H9 (cell line): ENCODE data around the gene SLC17A1. TPM values are rescaled to one million over a fixed set of nuclear protein-coding genes. Genes with fewer than 3 reads are reported as not detected.

Source experiments
- DNase-seq: peaks from one replicate; pipeline ENCODE4 v3.0.0-alpha.2; 2017
- H2AFZ ChIP-seq: one replicate; pipeline ENCODE4 v1.6.1; 2013; ENCODE audit warnings: mild to moderate bottlenecking, low read length, control low read depth, moderate library complexity
- H2AK5ac ChIP-seq: 2 replicates; pipeline ENCODE4 v1.6.1; 2013; ENCODE audit warnings: low read length, control low read depth, mixed read lengths; ENCODE audit not compliant: insufficient read length
- H2BK120ac ChIP-seq: one replicate; pipeline ENCODE4 v1.6.1; 2013; ENCODE audit warnings: low read depth, mild to moderate bottlenecking, low read length, control low read depth, inconsistent platforms; ENCODE audit not compliant: poor library complexity, severe bottlenecking
- H2BK12ac ChIP-seq: 2 replicates; pipeline ENCODE4 v1.6.1; 2013; ENCODE audit warnings: low read length, control low read depth, mixed read lengths, low read depth; ENCODE audit not compliant: insufficient read length
- H2BK15ac ChIP-seq: 2 replicates; pipeline ENCODE4 v1.6.1; 2013; ENCODE audit warnings: low read depth, low read length, control low read depth
- H2BK20ac ChIP-seq: one replicate; pipeline ENCODE4 v1.6.1; 2013; ENCODE audit warnings: low read depth, mild to moderate bottlenecking, low read length, control low read depth, inconsistent platforms; ENCODE audit not compliant: poor library complexity, severe bottlenecking
- H2BK5ac ChIP-seq: 2 replicates; pipeline ENCODE4 v1.6.1; 2013; ENCODE audit warnings: low read length, control low read depth, mixed read lengths; ENCODE audit not compliant: insufficient read length
- H3K14ac ChIP-seq: 2 replicates; pipeline ENCODE4 v1.6.1; 2013; ENCODE audit warnings: low read length, control low read depth; ENCODE audit not compliant: insufficient read depth
- H3K18ac ChIP-seq: 2 replicates; pipeline ENCODE4 v1.6.1; 2013; ENCODE audit warnings: low read depth, mild to moderate bottlenecking, mixed read lengths, low read length, control low read depth; ENCODE audit not compliant: insufficient read length
- H3K23ac ChIP-seq: 2 replicates; pipeline ENCODE4 v1.6.1; 2013; ENCODE audit warnings: low read length, control low read depth, mixed read lengths, low read depth; ENCODE audit not compliant: insufficient read length
- H3K23me2 ChIP-seq: 2 replicates; pipeline ENCODE4 v1.6.1; 2013; ENCODE audit warnings: low read depth, mild to moderate bottlenecking, mixed read lengths, low read length, control low read depth; ENCODE audit not compliant: insufficient read length, poor library complexity, severe bottlenecking
- H3K27ac ChIP-seq: 2 replicates; pipeline ENCODE4 v1.5.1; 2013; ENCODE audit warnings: low read length, control low read depth, mixed read lengths, low read depth; ENCODE audit not compliant: insufficient read length
- H3K27me3 ChIP-seq: 2 replicates; pipeline ENCODE4 v1.6.1; 2013; ENCODE audit warnings: low read length, control low read depth, inconsistent platforms; ENCODE audit not compliant: insufficient read depth
- H3K4ac ChIP-seq: 2 replicates; pipeline ENCODE4 v1.6.1; 2013; ENCODE audit warnings: low read depth, mild to moderate bottlenecking, control low read depth, inconsistent platforms, low read length, moderate library complexity
- H3K4me1 ChIP-seq: 2 replicates; pipeline ENCODE4 v1.6.1; 2013; ENCODE audit warnings: low read length, control low read depth, inconsistent platforms; ENCODE audit not compliant: insufficient read depth
- H3K4me2 ChIP-seq: 2 replicates; pipeline ENCODE4 v1.6.1; 2013; ENCODE audit warnings: low read length, control low read depth, mixed read lengths; ENCODE audit not compliant: insufficient read length, insufficient read depth
- H3K56ac ChIP-seq: 2 replicates; pipeline ENCODE4 v1.6.1; 2013; ENCODE audit warnings: low read depth, mild to moderate bottlenecking, mixed read lengths, low read length, control low read depth; ENCODE audit not compliant: insufficient read length
- H3K79me1 ChIP-seq: 2 replicates; pipeline ENCODE4 v1.6.1; 2013; ENCODE audit warnings: low read depth, mild to moderate bottlenecking, moderate library complexity, low read length, control low read depth, inconsistent platforms; ENCODE audit not compliant: insufficient read depth, poor library complexity, severe bottlenecking
- H3K79me2 ChIP-seq: 2 replicates; pipeline ENCODE4 v1.6.1; 2013; ENCODE audit warnings: low read length, control low read depth, inconsistent platforms; ENCODE audit not compliant: insufficient read depth
- H3K9ac ChIP-seq: 2 replicates; pipeline ENCODE4 v1.6.1; 2013; ENCODE audit warnings: low read length, control low read depth, mixed read lengths; ENCODE audit not compliant: insufficient read length; ENCODE audit errors: extremely low read depth
- H3K9me3 ChIP-seq: one replicate; pipeline ENCODE4 v1.6.1; 2013; ENCODE audit warnings: low read depth, low read length, inconsistent platforms; ENCODE audit not compliant: control insufficient read depth
- H3T11ph ChIP-seq: one replicate; pipeline ENCODE4 v1.6.1; 2013; ENCODE audit warnings: mild to moderate bottlenecking, low read length, control low read depth, inconsistent platforms
- H4K20me1 ChIP-seq: one replicate; pipeline ENCODE4 v1.6.1; 2013; ENCODE audit not compliant: control insufficient read depth, insufficient read length, insufficient read depth
- H4K5ac ChIP-seq: 2 replicates; pipeline ENCODE4 v1.6.1; 2013; ENCODE audit warnings: low read depth, mild to moderate bottlenecking, mixed read lengths, low read length, control low read depth; ENCODE audit not compliant: insufficient read length
- H4K8ac ChIP-seq: replicated peaks from 2 replicates; pipeline ENCODE4 v1.6.1; 2013; ENCODE audit warnings: low read length, control low read depth, mixed read lengths, low read depth; ENCODE audit not compliant: insufficient read length
- H4K91ac ChIP-seq: 2 replicates; pipeline ENCODE4 v1.6.1; 2013; ENCODE audit warnings: low read depth, mild to moderate bottlenecking, moderate library complexity, mixed read lengths, low read length, control low read depth; ENCODE audit not compliant: insufficient read length
- H3K27ac Mint-ChIP-seq, 3 experiments: 2 replicates in 2 of 3; 3 replicates in 1 of 3; pipeline ENCODE4 v1.8.0; 2020 to 2021; ENCODE audit warnings: mixed read lengths in 3 of 3, mild to moderate bottlenecking in 1 of 3, moderate library complexity in 1 of 3
- H3K27me3 Mint-ChIP-seq: 2 replicates; pipeline ENCODE4 v1.8.0; 2021; ENCODE audit warnings: low read depth, mild to moderate bottlenecking, moderate library complexity, mixed read lengths
- H3K36me3 Mint-ChIP-seq, 3 experiments: 2 replicates in 2 of 3; 3 replicates in 1 of 3; pipeline ENCODE4 v1.8.0; 2020 to 2021; ENCODE audit warnings: low read depth in 3 of 3, mixed read lengths in 3 of 3; ENCODE audit not compliant: insufficient read depth in 1 of 3
- H3K4me1 Mint-ChIP-seq, 2 experiments: 2 replicates each; pipeline ENCODE4 v1.8.0; 2020; ENCODE audit warnings: mixed read lengths in 2 of 2
- H3K4me3 Mint-ChIP-seq, 2 experiments: 2 replicates in 1 of 2; 3 replicates in 1 of 2; pipeline ENCODE4 v1.8.0; 2020 to 2021; ENCODE audit warnings: mild to moderate bottlenecking in 2 of 2, mixed read lengths in 2 of 2, moderate library complexity in 1 of 2
- H3K9me3 Mint-ChIP-seq, 2 experiments: 2 replicates in 1 of 2; 3 replicates in 1 of 2; pipeline ENCODE4 v1.8.0; 2020; ENCODE audit warnings: mild to moderate bottlenecking in 2 of 2, mixed read lengths in 2 of 2, moderate library complexity in 1 of 2
- CTCF ChIP-seq: fragments of 200-600 bp; sonication (generic); conservative IDR thresholded peaks from 3 replicates; pipeline ENCODE4 v1.8.0; 2021; ENCODE audit warnings: antibody characterized with exemption, mild to moderate bottlenecking
- WGBS: extraction: QIAGEN DNeasy Blood & Tissue Kit; methylation state at CpG from one replicate; pipeline ENCODE4 v1.1.7; 2013; ENCODE audit warnings: missing lambda C conversion rate, low lambda C conversion rate, mixed read lengths; ENCODE audit not compliant: insufficient read length; ENCODE audit errors: extremely low coverage; 5-methylcytosine and 5-hydroxymethylcytosine counted together
- total RNA-seq: library from RNA; stranded (reverse); gene quantifications from 2 replicates; pipeline ENCODE4 v1.2.1, GENCODE V29; 2021

The SLC17A1 gene
- total RNA-seq, 1 experiment from 2014 or later = not detected

- TF ChIP-seq CTCF = no peak
- Histone ChIP-seq H2BK120ac (no peak overlapping the region), H3K79me2 (no peaks in the 10 kb centered on the region), H3K4ac (no peak overlapping the region), H2AK5ac (no peak overlapping the region), H3K23ac (no peak overlapping the region), H2BK15ac (no peak overlapping the region), H2BK5ac (no peak overlapping the region), H4K8ac (no peak overlapping the region), H3K4me2 (no peak overlapping the region), H3K56ac (no peak overlapping the region), H2AFZ (no peak overlapping the region), H3T11ph (no peak overlapping the region), H3K27me3 (no peaks in the 10 kb centered on the region), H3K79me1 (no peaks in the 10 kb centered on the region), H3K9ac (no peak overlapping the region), H4K91ac (no peak overlapping the region), H3K18ac (no peak overlapping the region), H2BK12ac (no peak overlapping the region), H4K20me1 (no peaks in the 10 kb centered on the region), H3K23me2 (no peaks in the 10 kb centered on the region), H4K5ac (no peak overlapping the region), H2BK20ac (no peak overlapping the region), H3K4me1 (no peaks in the 10 kb centered on the region), H3K27ac (no peak overlapping the region), H3K9me3 (no peaks in the 10 kb centered on the region), H3K14ac (no peak overlapping the region)
- no peak for DNase-seq
- Mint-ChIP-seq H3K36me3 (no peaks in the 10 kb centered on the region), H3K4me3 (no peak overlapping the region; a peak in 1 of 5 replicates), H3K9me3 (no peaks in the 10 kb centered on the region), H3K4me1 (no peaks in the 10 kb centered on the region), H3K27me3 (no peaks in the 10 kb centered on the region; the same call in none of the 2 replicates), H3K27ac (no peak overlapping the region)
- WGBS = no CpG with 5 or more reads among the region's 4 CpGs
Measured at GRCh38 chr6:25862199-25862598, 30.3 kb upstream of the SLC17A1 start.
